KBM-7 (cell line): ENCODE results near the gene RPS21.

Experiments
- DNase-seq: peaks from one replicate; pipeline ENCODE4 v3.0.0-alpha.2; 2015
- in situ Hi-C: fragments of 300-500 bp; cut with MboI; formaldehyde crosslinking; loops from 2 replicates; pipeline ENCODE4 v1.14.3; 2020; ENCODE audit warnings: low sequenced_read_pairs, low pct_unique_long_range_greater_than_20kb, mixed read lengths

Gene RPS21

DNA sequence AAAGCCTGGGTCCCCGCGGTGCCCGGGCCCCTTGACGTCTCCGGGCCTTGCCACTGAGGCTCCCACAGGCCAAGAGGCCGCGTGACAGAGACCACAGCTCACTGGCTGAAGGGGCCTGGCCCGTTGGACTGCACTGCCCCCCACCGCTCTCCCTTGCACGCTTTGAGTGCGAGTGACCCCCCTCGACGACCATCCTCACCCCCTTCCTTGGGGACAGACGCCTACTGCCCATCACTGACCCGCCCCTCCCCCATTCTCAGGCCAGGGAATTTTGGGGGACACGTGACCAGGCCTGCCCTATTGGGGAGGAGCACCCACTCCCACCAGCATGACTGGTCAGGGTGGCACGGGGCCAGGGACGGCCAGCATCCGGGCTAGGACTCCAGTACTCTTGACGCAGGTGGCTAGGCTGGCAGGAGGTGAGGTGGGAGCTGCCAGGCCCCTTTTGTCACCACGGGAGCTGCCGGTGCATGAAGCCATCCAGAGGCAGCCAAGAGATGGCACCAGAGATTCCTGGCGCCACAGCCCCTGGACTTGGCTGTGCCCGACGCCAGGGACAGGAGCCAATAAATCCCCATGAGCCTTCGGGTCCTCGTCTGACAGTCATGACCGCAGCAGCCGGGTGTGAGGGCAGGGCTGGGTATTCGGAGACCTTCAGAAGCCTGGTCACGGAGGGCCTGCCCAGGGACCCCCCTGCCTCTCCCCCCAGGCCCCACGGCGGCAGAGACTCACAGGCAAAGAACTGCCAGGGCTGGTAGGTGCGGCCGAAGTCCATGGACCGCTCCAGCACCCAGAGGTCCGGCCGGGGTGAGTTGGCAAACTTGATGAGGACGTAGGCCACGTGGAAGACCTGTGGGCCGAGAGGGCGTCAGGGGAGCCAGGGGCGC lies 34.3 kb upstream of the RPS21 start:
- no peak for DNase-seq
- in situ Hi-C loops, result no loop called here

DNA sequence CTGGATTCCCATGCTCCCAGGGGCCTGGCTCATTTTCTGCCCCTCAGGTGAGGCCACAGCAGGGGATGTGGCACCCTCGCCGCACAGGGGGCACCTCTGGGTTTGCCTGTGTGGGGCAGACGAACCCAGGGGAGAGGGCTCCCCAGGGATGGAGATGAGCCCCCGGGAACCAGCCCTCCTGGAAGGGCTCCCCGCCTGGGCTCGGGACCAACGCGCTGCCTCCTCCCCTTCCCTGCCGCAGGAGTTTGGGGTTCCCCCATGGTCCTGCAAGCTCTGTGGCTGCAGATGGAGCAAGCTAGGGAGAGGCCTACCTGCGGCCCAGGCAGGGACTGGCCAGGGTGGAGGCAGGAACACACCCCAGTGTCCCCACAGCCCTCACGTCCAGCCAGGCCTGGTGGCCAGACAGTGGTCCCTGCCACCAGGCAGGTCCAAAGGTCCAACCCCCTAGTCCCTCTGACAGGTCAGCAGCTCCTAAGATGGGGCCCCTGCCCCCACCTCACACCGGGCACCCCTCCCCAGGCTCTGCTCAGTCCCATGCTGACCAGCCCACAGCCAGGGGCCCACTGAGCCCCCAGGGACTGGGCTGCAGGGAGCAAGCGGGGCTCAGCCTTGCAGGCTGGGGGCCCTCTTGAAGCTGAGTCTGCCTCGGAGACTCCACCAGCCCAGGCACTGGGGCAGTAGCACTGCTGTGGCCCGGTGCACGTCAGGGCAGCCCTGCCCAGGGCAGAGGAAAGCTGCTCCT lies 33.4 kb upstream of the RPS21 start:
- in situ Hi-C loops, result no loop called here
- no peak for DNase-seq

DNA sequence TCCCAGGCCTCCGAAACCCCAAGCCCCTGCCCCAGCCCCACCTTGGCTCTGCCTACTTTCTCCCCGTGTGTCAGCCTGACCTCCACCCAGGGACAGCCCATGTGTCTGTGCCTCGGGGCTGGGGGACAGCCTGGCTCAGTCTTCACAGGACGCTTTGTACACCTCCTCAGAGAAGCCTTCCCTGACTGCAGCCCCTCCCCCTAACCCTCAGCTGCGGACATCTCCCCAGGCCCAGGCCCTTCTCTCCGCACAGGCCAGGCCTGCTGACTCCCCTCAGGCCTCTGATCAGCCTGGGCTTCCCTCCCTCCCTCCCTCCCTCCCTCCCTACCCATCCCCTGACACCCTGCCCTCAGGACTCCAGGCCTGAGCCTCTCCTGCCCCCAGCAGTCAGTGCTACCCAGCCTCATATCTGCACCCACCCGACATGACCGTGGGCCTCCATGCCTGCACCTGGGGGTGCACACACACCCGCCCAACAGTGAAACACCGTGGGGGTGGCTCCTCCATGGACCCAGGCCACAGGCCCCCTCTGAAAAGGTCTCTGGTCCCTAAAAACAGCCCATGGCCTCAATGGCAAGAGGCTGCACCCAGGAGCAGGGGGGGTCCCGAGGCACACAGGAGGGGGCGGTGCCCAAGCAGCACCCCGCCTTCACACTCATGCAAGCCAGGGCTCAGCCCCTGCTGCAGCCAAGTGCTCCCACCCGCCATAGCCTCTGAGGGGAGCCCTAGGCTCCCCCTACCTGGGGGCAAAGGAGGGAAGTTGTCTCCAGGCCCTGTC lies 32.7 kb upstream of the RPS21 start:
- DNase-seq, result no peak
- in situ Hi-C loops, result no loop called here

DNA sequence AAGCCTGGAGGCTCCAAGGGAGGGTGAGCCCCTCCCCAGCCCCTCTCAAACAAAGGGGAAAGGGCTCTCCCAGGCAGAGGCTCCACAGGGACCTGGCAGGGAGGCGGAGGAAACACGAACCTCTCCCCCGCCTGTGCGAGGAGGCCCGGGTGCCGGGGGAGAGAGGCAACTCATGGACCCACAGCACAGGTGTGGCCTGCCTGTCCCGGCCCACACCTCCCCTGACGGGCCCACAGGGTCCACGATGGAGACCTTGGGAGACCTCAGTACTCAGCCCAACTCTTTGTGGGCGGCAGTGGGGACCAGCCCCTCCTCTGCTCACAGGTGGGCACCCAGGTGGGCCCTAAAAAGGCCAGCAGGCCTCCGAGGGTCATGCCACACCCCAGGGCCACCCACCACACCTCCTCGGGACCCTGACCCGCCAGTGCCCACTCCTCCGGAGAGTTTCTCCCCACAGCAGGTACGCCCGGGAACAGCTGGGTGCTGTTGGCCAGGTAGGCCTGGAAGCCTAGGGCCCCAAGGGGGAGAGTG lies 32.0 kb upstream of the RPS21 start:
- in situ Hi-C loops, result no loop called here
- DNase-seq, result no peak

DNA sequence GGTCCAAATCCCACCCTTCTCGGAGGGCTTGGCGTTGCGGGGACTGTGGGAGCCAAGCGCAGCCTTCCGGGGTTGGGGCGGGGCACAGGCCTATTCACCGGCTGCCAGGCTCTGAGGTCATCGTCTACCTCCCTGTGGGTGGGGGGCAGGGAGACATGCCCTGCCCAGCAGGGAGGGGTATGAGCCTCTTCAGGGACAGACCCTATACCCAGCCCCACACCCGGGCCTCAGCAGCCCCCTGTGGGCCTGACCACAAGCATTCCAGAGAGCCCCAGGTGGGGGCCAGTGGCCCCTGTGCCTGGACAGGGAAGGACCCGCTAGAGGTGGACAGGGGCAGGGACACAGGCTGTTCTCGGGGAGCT lies 31.4 kb upstream of the RPS21 start:
- DNase-seq, result no peak
- in situ Hi-C loops, result no loop called here

DNA sequence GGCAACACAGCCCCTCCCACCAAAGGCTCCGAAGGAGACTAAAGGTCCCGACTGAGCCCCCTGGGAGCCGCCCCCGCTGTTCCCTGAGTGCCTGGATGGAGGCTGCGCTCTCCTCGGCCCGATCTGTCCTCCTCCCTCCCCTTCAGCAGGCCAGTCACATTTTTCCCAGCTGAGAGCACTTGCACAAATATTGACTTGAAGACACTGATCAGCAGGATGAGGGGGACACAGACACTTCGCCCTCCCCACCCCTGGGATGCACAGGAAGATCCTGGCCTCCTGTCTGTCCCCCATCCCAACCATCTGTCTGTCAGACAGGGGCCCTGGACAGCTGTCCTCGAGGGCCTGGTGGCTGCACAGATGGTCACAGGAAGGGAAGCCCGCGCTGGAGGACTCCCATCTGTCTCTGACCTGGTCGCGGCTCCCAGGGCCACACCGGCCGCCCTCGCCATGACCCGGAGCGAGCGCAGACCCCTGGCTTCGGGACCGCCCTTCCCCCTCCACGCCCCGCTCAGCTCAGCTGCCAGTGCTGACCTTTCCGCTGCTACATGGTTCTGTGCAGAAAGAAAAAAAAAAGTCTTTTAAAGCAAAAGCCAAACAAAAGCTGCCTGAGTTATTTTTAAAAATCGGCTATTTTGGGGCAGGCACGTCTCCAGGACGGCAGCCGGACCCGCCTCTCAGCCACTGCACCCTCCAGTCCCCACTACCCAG lies 30.9 kb upstream of the RPS21 start:
- DNase-seq, result no peak

DNA sequence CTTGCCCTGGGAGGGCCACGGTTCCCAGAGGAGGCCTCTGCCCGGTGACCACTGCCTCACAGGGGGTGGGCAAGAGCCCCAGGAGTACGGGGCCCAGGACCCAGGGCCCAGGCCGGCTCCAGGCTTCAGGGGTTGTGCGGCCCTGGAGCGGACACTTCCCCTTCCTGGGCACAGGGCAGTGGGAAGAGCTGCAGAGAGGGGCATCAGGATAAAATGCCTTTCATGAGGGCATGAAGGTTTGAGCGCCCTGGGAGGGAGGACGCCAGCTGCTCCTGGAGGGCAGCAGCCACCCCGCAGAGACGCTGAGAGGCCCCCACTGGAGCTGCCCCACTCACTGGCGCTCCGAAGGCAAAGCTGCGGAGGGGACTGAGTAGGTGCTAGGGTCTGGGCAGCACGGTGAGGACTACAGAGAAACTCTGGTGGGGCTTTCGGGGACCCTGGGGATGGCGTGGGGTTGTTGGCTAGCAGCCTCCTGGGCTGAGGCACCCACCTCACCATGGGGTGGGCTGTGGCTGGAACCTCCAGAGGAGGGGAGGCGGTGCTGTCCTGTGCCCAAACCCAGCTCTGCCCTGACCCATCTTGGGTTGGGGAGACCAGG lies 30.2 kb upstream of the RPS21 start:
- in situ Hi-C loops, result no loop called here
- no peak for DNase-seq

More for the DNA sequence above, 30.9 kb upstream of the RPS21 start:
- in situ Hi-C loops, result no loop called here

DNA sequence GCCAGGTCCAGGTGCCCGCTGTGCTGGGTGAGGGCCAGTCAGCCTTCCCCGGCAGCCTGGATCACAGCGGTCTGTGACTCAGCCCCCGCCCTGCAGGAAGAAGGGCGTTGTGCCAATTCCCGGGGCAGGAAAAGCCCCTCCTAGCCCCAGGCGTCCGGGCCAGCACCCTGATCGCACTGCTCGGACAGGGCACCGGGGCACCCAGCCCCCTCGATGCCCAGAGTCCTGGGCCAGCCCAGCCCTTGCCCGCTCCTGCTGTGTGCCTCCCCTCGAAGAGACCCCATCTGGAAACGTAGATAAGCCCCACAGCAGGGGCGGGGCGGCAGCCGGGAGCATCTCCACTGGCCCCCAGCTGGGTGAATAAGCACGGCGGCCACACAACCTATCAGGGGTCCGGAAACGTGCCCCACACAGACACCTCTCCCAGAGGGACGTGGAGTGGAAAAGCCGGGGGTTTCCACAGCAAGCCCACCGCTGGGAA lies 29.7 kb upstream of the RPS21 start:
- DNase-seq, result no peak
- in situ Hi-C loops, result no loop called here

DNA sequence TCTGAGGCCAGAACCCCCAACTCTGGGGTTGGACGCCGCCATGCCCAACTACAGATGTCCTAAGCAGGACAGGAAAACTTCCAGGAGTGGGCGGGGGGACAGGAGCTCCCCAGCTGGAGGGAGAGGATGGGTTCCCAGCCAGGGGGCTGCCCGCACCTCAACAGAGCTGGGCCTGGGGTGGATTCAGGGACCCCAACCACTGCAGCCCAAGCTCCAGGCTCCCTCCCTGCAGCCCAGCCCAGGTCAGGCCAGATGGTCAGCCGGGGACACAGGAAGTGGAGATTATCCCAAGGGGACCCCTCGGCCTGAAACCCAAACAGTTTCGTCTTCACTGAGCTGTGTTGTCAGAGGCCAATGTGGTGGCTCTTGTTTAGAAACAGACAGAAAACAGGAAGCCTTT lies 29.2 kb upstream of the RPS21 start:
- no peak for DNase-seq
- in situ Hi-C loops, result no loop called here

DNA sequence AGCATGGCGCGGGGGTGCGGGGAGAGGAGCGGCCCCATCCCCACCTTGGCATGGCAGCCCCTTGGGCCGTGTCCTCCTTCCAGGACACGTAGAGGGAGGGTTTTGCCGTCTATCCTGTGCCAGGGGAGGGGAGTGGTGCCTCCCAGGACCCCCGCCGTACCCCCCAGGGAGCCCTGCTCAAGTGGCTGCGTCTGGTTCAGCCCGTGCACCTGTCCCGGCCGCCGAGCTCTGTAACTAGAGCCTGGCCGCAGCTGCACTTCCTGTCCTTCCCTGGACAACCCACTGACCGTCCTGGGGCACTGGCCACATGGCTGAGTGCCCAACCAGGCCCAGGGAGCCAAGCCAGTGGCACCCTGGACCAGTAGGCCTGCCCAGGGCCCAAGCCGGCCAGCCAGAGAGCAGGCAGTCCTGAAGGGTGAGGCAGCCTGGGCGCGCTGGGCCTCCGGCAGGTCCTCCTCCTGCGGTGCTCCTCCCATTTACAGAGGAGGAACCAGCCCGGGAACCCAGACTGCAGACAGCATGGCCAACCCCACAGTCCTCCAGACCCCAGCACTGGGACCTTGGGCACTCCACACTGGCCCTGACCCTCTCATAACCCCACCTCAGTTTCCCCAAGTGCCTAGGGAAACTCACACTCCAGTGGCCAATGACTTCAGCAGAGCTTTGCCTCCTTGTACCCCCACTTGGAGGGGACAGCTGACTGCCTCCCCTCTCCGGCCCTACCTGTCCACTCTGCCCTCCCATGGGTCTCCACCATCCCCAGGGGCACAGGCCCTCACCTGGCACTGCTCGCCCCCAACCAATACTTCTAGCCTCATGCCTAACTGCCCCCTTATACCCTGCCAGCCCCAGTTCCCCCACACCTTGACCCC lies 28.5 kb upstream of the RPS21 start:
- DNase-seq, result no peak
- in situ Hi-C loops, result no loop called here

DNA sequence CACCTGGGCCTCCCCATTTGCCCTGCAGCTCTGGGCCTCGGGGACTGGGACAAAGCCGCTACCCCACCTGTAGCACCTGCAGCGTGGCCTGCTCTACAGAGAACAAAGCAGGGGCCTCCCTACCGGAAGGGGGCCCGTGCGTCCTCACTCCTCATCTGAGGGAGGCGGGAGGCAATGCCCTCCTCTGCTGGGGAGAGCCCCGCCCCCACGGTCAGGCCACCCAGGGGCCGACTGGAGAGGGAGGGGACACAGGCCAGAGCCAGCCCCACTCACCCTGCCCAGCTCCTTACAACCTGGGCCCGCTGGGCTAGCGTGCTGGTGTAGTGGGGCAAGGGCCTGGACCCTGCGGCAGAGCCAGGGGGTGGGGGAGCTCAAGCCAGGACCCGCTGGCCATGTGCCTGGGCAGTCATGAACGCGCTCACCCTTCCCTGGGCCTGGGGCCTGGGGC lies 27.8 kb upstream of the RPS21 start:
- DNase-seq, result no peak
- in situ Hi-C loops, result no loop called here

DNA sequence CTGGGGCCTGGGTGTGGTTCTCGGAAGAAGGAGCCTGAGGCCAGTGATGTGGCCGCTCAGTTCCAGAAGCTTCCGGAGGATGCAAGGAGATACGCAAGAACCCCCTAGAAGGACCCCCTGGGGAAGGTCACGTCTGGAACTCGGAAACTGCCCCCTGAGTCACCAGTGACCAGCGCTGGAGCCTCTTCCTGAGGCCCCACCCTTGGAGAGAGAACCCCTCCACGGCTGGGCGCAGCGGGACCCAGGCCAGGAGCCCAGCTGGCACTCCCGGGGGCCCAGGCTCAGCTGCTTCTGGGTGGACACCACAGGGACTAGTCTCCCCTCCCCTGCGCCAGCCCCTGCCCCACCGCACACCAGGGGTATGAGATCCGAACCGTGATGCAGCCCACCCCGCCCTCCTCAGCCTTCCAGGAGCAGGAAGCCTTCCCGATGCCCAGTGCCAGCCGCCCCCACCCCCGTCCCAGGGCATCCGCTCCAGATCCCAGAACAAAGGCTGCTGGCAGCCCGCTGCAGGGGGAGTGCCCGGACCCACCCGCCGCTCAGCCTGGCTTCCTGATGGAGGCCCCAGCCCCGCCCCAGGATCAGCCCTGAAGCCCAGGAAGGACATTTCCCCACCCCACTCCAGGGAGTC lies 27.3 kb upstream of the RPS21 start:
- DNase-seq, result no peak
- in situ Hi-C loops, result no loop called here

DNA sequence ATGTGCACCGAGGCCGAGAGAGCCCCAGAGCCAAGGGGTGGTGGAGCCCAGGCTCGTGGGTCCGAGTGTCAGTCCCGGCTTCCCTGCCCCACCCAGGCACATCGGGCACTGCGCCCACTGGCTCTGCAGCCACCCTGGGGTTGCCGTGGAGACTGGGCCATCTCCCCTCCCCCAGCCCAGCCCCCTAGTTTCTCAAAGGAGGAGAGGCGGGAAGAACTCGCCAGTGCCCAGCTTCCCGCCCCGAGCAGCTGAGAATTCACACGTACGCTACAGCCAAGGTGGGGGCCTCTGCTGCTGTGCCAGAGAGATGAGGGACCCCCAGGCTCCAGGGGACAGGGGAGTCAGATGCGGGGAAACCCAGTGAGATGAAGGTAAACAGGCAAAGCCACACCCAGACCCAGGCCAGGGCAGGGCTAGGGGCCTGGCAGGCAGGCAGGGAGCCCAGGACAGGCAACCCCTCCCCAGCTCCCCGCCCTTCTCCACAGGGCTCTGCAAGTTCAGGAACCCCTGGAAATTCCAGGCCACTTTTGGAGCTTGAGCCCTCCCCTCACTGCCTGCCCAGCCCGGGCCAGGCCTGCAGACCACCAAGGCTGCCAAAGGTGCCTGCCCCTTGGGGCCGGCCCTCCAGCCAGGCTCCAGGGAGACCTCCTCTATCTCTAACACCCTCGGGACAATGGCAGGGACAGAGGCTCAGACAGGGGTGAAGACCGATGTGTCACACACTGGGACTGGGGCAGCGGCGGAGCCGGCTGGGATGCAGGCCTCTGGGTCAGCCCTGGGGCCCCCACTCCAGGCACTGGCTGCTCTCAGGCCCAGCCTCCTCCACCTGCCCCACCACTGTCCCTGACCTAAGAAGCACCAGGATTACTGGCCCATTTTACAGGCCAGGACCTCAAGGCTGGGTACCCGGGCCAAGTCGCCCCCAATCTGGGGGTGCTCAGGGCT lies 25.8 kb upstream of the RPS21 start:
- no peak for DNase-seq
- in situ Hi-C loops, result no loop called here

DNA sequence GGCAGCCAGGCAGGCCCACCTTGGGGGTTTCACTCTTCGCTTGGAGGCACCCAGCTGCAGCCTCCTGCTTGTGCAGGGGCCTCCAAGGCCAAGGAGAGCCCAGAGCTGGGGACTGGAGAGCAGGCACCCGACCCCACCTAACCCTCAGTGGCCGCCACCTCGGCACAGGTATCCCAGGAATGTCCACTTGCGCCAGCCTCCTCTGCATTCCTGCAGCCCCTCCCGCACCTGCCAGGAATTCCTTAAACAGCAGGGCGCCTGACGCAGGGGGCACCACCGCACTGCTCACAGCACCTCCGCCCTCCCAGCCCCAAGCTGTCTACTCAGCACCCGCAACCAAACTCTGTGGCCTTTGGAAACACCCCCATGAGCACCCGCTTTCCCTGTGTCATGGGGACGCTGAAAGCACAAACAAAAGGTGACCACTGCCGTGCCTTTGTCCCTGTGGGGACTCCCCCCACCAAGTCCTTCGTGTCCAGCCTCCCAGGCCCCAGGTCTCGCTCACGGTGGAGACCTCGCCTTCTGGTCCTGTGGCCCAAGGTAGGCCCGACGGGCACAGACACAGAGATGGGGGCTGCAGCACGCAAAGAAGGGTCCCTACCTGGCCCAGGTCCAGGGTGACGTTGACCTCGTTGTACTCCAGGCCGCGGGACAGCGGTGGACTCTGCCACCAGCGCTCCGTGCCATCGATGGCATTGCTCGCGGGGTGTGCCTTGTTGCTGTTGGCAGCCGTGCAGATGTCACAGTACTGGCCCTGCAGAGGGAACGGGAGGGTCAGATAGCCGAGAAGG lies 24.9 kb upstream of the RPS21 start:
- in situ Hi-C loops, result no loop called here
- no peak for DNase-seq

DNA sequence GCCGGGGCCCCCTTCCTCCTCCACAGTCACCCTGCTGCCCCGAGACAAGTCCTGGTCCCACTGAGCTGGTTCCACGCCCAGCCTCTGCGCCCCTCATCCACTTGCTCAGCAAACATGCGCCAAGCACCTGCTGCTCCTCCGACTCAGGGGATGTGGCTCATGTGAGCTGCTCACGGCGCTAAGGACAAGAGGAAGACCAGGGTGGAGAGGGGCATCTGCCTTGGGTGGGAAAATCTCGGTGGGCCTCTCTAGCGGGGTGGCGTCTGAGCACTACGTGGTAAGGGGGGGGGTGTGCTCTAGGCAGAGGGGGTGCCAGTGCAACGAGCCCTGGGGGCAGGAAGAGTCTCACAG lies 24.3 kb upstream of the RPS21 start:
- DNase-seq, result no peak

More for the DNA sequence above, 24.3 kb upstream of the RPS21 start:
- in situ Hi-C loops, result no loop called here
